ENCODE results near the gene CYB5R2. TPM values are rescaled to one million over a fixed set of nuclear protein-coding genes. Genes with fewer than 3 reads are reported as not detected.

The CYB5R2 gene
- total RNA-seq = 1 to 10 TPM; 1.8 TPM

GRCh38 chr11:7672960-7673723 lies at the start of gene CYB5R2:
Gene CYB5R2 (minus strand): TSS chr11:7673500. CDS start chr11:7672825, 675 bp downstream.
- peak within 1 kb of the TSS; percentile 43 for H3K4me3 Mint-ChIP-seq
- no peaks in the 10 kb centered on the region for H3K9me3 Mint-ChIP-seq
- H3K4me1 Mint-ChIP-seq = peaks cover 13% of the 10 kb centered on the region
- ChIA-PET CTCF (no interaction called here), POLR2A (no interaction called here)
- peaks cover 42% of the 10 kb centered on the region for H3K27me3 Mint-ChIP-seq
- no peaks in the 10 kb centered on the region for H3K36me3 Mint-ChIP-seq (ENCODE audit: low read depth)
- DNase-seq = no peak
- no peak within 1 kb of the TSS for H3K27ac Mint-ChIP-seq

GRCh38 chr11:7714786-7715185 lies 41.5 kb upstream of the CYB5R2 start:
- H3K27me3 Mint-ChIP-seq = peaks cover 3% of the 10 kb centered on the region
- DNase-seq = no peak
- H3K4me1 Mint-ChIP-seq = no peaks in the 10 kb centered on the region
- no peaks in the 10 kb centered on the region for H3K36me3 Mint-ChIP-seq (ENCODE audit: low read depth)
- POLR2A ChIA-PET = no interaction called here
- H3K27ac Mint-ChIP-seq = no peak overlapping the region
- no peaks in the 10 kb centered on the region for H3K9me3 Mint-ChIP-seq
- no peak overlapping the region for H3K4me3 Mint-ChIP-seq
- CTCF ChIA-PET = interaction anchor here (0.7 kb wide), 1 partner anchor 20 kb away, joined by 4 read pairs; no protein-coding TSS in a partner anchor

- Mint-ChIP-seq H3K27me3 (peaks cover 25% of the 10 kb centered on the region), H3K27ac (no peak within 1 kb of the TSS), H3K36me3 (ENCODE audit: low read depth) (no peaks in the 10 kb centered on the region), H3K4me3 (no peak within 1 kb of the TSS), H3K9me3 (no peaks in the 10 kb centered on the region), H3K4me1 (no peaks in the 10 kb centered on the region)
- ChIA-PET CTCF (interaction anchor here (1.4 kb wide), 1 partner anchor 11 kb away, joined by 3 read pairs; no protein-coding TSS in a partner anchor), POLR2A (no interaction called here)
- no peak for DNase-seq
Observed at GRCh38 chr11:7706377-7706776, 33.1 kb upstream of the CYB5R2 start, which contains the start of gene OVCH2. Gene OVCH2 (minus strand): TSS chr11:7706477. CDS start chr11:7706394, 83 bp downstream.

GRCh38 chr11:7703740-7704139 lies 30.4 kb upstream of the CYB5R2 start:
- no peak for DNase-seq
- Mint-ChIP-seq H3K4me3 (no peak overlapping the region), H3K36me3 (ENCODE audit: low read depth) (no peaks in the 10 kb centered on the region), H3K9me3 (no peaks in the 10 kb centered on the region), H3K27me3 (peaks cover 30% of the 10 kb centered on the region), H3K4me1 (no peaks in the 10 kb centered on the region), H3K27ac (no peak overlapping the region)
- CTCF ChIA-PET = no interaction called here
- POLR2A ChIA-PET = no interaction called here

GRCh38 chr11:7696424-7696823 lies 23.1 kb upstream of the CYB5R2 start:
- Mint-ChIP-seq H3K4me3 (no peak overlapping the region), H3K9me3 (no peaks in the 10 kb centered on the region), H3K27me3 (peaks cover 35% of the 10 kb centered on the region), H3K27ac (no peak overlapping the region), H3K36me3 (ENCODE audit: low read depth) (no peaks in the 10 kb centered on the region), H3K4me1 (peaks cover 3% of the 10 kb centered on the region)
- ChIA-PET CTCF (interaction anchor here (2.3 kb wide), 1 partner anchor 344 kb away, joined by 9 read pairs; no protein-coding TSS in a partner anchor), POLR2A (no interaction called here)
- DNase-seq = no peak

- H3K9me3 Mint-ChIP-seq = no peaks in the 10 kb centered on the region
- no peaks in the 10 kb centered on the region for H3K36me3 Mint-ChIP-seq (ENCODE audit: low read depth)
- POLR2A ChIA-PET = no interaction called here
- peaks cover 38% of the 10 kb centered on the region for H3K27me3 Mint-ChIP-seq
- H3K4me3 Mint-ChIP-seq = no peak overlapping the region
- H3K27ac Mint-ChIP-seq = no peak overlapping the region
- DNase-seq = no peak
- CTCF ChIA-PET = interaction anchor here (0.6 to 2.3 kb wide), 17 partner anchors 8 to 1073 kb away, joined by 3 to 9 read pairs (median 4); partner anchors contain the start of gene PPFIBP2
- peaks cover 3% of the 10 kb centered on the region for H3K4me1 Mint-ChIP-seq
Observed at GRCh38 chr11:7694235-7694634, 20.9 kb upstream of the CYB5R2 start.

GRCh38 chr11:7692426-7692825 lies 19.1 kb upstream of the CYB5R2 start:
- H3K27me3 Mint-ChIP-seq = peaks cover 44% of the 10 kb centered on the region
- no peak overlapping the region for H3K27ac Mint-ChIP-seq
- H3K4me3 Mint-ChIP-seq = no peak overlapping the region
- H3K36me3 Mint-ChIP-seq (ENCODE audit: low read depth) = no peaks in the 10 kb centered on the region
- ChIA-PET CTCF (interaction anchor here (1.0 to 1.4 kb wide), 4 partner anchors 10 to 594 kb away, joined by 3 to 4 read pairs (median 4); partner anchors contain the start of gene PPFIBP2), POLR2A (no interaction called here)
- peaks cover 3% of the 10 kb centered on the region for H3K4me1 Mint-ChIP-seq
- no peaks in the 10 kb centered on the region for H3K9me3 Mint-ChIP-seq
- DNase-seq = no peak

- Mint-ChIP-seq H3K27ac (no peak overlapping the region), H3K27me3 (peaks cover 44% of the 10 kb centered on the region), H3K9me3 (no peaks in the 10 kb centered on the region), H3K4me1 (peaks cover 3% of the 10 kb centered on the region), H3K4me3 (no peak overlapping the region), H3K36me3 (ENCODE audit: low read depth) (no peaks in the 10 kb centered on the region)
- ChIA-PET POLR2A (interaction anchor here (1.5 kb wide), 1 partner anchor 179 kb away, joined by 3 read pairs; no protein-coding TSS in a partner anchor), CTCF (interaction anchor here (1.0 to 1.4 kb wide), 4 partner anchors 9 to 594 kb away, joined by 3 to 4 read pairs (median 4); partner anchors contain the start of gene PPFIBP2)
- no peak for DNase-seq
Observed at GRCh38 chr11:7691759-7692350, 18.6 kb upstream of the CYB5R2 start.

GRCh38 chr11:7690648-7691047 lies 17.3 kb upstream of the CYB5R2 start:
- Mint-ChIP-seq H3K36me3 (ENCODE audit: low read depth) (no peaks in the 10 kb centered on the region), H3K27ac (no peak overlapping the region), H3K4me1 (no peaks in the 10 kb centered on the region), H3K9me3 (no peaks in the 10 kb centered on the region), H3K27me3 (peaks cover 44% of the 10 kb centered on the region), H3K4me3 (no peak overlapping the region)
- DNase-seq = no peak
- CTCF ChIA-PET = interaction anchor here (0.7 to 1.5 kb wide), 3 partner anchors 9 to 177 kb away, joined by 3 to 4 read pairs (median 4); partner anchors contain the start of gene PPFIBP2
- POLR2A ChIA-PET = interaction anchor here (1.5 kb wide), 1 partner anchor 178 kb away, joined by 3 read pairs; no protein-coding TSS in a partner anchor

GRCh38 chr11:7689239-7689638 lies 15.9 kb upstream of the CYB5R2 start:
- Mint-ChIP-seq H3K4me1 (no peaks in the 10 kb centered on the region), H3K4me3 (no peak overlapping the region), H3K36me3 (ENCODE audit: low read depth) (no peaks in the 10 kb centered on the region), H3K27ac (no peak overlapping the region), H3K9me3 (no peaks in the 10 kb centered on the region), H3K27me3 (peaks cover 46% of the 10 kb centered on the region)
- ChIA-PET POLR2A (no interaction called here), CTCF (interaction anchor here (3.1 kb wide), 1 partner anchor 24 kb away, joined by 14 read pairs; no protein-coding TSS in a partner anchor)
- no peak for DNase-seq

GRCh38 chr11:7688238-7688826 lies 15.0 kb upstream of the CYB5R2 start:
- ChIA-PET CTCF (interaction anchor here (0.8 to 3.1 kb wide), 4 partner anchors 12 to 590 kb away, joined by 3 to 14 read pairs (median 5); no protein-coding TSS in a partner anchor), POLR2A (no interaction called here)
- Mint-ChIP-seq H3K27ac (no peak overlapping the region), H3K9me3 (no peaks in the 10 kb centered on the region), H3K36me3 (ENCODE audit: low read depth) (no peaks in the 10 kb centered on the region), H3K27me3 (peaks cover 37% of the 10 kb centered on the region), H3K4me3 (no peak overlapping the region), H3K4me1 (no peaks in the 10 kb centered on the region)
- no peak for DNase-seq

- H3K4me1 Mint-ChIP-seq = no peaks in the 10 kb centered on the region
- no peak overlapping the region for H3K4me3 Mint-ChIP-seq
- no peaks in the 10 kb centered on the region for H3K9me3 Mint-ChIP-seq
Observed at GRCh38 chr11:7687386-7687785, 14.1 kb upstream of the CYB5R2 start.

GRCh38 chr11:7686761-7687160 lies 13.5 kb upstream of the CYB5R2 start:
- H3K36me3 Mint-ChIP-seq (ENCODE audit: low read depth) = no peaks in the 10 kb centered on the region
- H3K27ac Mint-ChIP-seq = no peak overlapping the region
- H3K9me3 Mint-ChIP-seq = no peaks in the 10 kb centered on the region
- no peak overlapping the region for H3K4me3 Mint-ChIP-seq
- POLR2A ChIA-PET = no interaction called here
- CTCF ChIA-PET = interaction anchor here (1.1 to 3.1 kb wide), 4 partner anchors 8 to 30 kb away, joined by 3 to 14 read pairs (median 6); no protein-coding TSS in a partner anchor
- no peaks in the 10 kb centered on the region for H3K4me1 Mint-ChIP-seq
- peaks cover 25% of the 10 kb centered on the region for H3K27me3 Mint-ChIP-seq
- DNase-seq = no peak

More at GRCh38 chr11:7687386-7687785, 14.1 kb upstream of the CYB5R2 start:
- Mint-ChIP-seq H3K27ac (no peak overlapping the region), H3K27me3 (peaks cover 29% of the 10 kb centered on the region), H3K36me3 (ENCODE audit: low read depth) (no peaks in the 10 kb centered on the region)
- ChIA-PET CTCF (interaction anchor here (0.8 to 3.1 kb wide), 6 partner anchors 8 to 589 kb away, joined by 3 to 14 read pairs (median 5); no protein-coding TSS in a partner anchor), POLR2A (no interaction called here)
- DNase-seq = no peak

Measured in activated CD4-positive, alpha-beta memory T cell treated with anti-CD3 and anti-CD28 coated beads, Interleukin-2, amount 10 ng/mL, durations not matched to agents 7 days and 5 days (primary cell).